GM20000 (cell line): Measurements from ENCODE around the gene PCBP2.

Source experiments
- DNase-seq: peaks from one replicate; pipeline ENCODE4 v3.0.0; 2012; ENCODE audit warnings: low spot score
- CTCF ChIP-seq: IDR thresholded peaks from 2 replicates; pipeline ENCODE4 v1.5.1; 2012; ENCODE audit warnings: mild to moderate bottlenecking, control low read depth; ENCODE audit errors: extremely low read depth, missing control alignments

Gene PCBP2

GRCh38 chr12:53485955-53486735 is 34.2 kb downstream of the PCBP2 start:
- no peak for DNase-seq
- TF ChIP-seq CTCF = no peak

GRCh38 chr12:53486736-53487487 is 35.0 kb downstream of the PCBP2 start:
- TF ChIP-seq CTCF = no peak
- DNase-seq = no peak

- no peak for DNase-seq
- TF ChIP-seq CTCF = no peak
Observed at GRCh38 chr12:53489242-53489864, 37.5 kb downstream of the PCBP2 start.

GRCh38 chr12:53492188-53492587 is 40.3 kb downstream of the PCBP2 start:
- no peak for DNase-seq

GRCh38 chr12:53492830-53493609 is 41.1 kb downstream of the PCBP2 start:
- peak; percentile 95 for DNase-seq

More at GRCh38 chr12:53492188-53492587, 40.3 kb downstream of the PCBP2 start:
- TF ChIP-seq CTCF = no peak

More at GRCh38 chr12:53492830-53493609, 41.1 kb downstream of the PCBP2 start:
- no peak for TF ChIP-seq CTCF
